Right lung (tissue), 5 donors: ENCODE data around the gene MED12L. TPM values are rescaled to one million over a fixed set of nuclear protein-coding genes. Genes with fewer than 3 reads are reported as not detected.

ENCODE experiments used
- DNase-seq, 2 donors: peaks; one replicate each; pipeline ENCODE4 v3.0.0-alpha.2; 2013
- polyA plus RNA-seq, 5 donors: library from polyadenylated mRNA; unstranded; fragments of 120-200 nt; gene quantifications; one replicate each; pipeline versions ENCODE4 v1.2.1 to v1.2.3, GENCODE V29; 2013; ENCODE audit warnings: inconsistent platforms in 1 of 5, low replicate concordance in 1 of 5; ENCODE audit not compliant: insufficient read length in 5 of 5, insufficient read depth in 1 of 5

MED12L gene
- polyA plus RNA-seq, 5 donors = 0.46 to 1.3 (median 0.73) TPM

DNA sequence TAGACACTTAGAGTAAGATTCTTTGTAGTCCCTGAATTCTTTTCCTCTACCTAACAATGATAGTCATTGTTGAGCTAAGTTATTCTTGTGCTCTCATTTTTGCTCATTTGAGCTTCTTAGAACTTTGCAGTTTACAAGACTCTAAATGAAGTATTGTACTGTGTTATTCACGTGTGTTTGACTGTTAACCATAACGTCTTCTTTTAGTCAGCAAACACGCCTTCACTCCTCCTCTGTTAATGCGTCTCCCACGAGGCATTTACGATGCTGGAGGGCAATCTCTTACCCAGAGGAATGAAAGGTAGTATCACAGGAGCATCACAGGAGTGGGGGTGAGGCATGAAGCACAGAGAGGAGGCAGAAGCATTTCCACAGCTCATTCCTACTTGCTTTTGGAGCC is 207.7 kb downstream of the MED12L start:
- no peak for DNase-seq

DNA sequence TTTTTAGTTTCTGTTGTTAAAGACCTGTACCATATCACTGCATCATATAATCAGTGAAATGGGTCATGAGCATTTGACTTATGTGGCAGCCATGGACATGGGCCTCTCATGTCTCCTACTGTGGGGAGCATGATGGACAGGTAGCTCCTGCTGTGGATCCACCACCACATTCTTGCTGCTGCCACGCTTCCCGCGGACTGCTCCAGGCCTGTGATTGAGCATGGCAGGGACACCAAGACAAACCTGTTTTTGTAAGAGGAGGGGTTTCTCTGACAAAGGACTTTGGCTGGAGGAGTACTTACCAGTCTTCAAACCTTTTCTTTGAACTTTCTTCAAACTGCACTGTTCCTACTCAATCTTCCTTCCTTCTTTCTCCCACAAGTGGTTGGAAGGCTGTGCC is 210.8 kb downstream of the MED12L start:
- DNase-seq = no peak

DNA sequence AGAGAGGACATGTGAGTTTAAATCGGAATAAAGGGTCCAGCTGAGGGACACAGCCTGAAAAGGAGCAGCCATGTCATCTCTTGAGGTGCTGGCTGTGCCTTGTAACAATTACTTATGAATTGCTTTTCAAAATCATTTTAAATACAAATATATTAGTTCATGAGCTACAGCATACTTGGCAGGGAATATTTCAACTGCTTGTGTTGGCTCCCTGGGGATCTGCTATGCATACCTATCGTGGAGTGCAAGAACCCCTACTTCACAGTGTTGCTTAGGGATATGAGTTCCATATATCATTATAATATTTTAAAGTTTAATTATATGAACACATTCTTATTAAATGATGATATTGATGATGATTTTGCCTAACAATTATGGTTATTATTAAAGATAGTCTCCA is 212.0 kb downstream of the MED12L start:
- no peak for DNase-seq

DNA sequence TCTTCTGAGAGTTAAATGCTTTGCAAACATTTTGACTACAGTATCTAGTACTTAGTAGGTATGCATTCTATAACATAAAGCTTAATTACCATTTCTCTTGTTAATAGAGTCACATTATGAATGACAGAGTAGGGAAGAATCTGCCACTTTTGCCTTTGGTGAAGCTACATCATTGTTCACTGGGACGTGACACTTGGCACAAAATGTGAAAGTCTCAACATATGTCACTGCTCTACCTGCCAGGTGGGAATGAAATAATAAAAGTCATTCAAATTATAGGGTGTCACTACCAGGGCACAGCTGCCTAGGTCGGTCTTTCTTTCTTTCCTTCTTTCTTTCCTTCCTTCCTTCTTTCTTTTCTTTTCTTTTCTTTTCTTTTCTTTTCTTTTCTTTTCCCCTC is 213.5 kb downstream of the MED12L start:
- no peak for DNase-seq

DNA sequence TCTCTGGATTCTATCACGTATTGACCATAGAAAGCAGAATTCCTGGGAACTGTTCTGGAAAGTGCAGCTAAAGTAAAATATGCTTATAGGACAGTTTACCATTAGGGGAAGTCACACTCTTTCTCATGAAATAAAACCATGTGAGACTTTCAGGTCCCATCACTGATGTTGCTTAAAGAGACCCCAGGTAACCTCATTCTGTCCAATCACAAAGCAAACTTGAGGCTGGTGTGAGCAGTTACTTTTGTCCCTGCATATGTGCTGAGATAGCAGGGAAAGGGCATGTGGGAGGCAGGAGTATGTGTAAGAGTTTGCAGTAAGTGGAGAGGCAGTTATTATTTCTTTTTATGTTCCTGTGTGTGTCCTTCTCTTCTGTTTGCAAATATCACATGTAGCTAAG is 215.1 kb downstream of the MED12L start:
- no peak for DNase-seq

DNA sequence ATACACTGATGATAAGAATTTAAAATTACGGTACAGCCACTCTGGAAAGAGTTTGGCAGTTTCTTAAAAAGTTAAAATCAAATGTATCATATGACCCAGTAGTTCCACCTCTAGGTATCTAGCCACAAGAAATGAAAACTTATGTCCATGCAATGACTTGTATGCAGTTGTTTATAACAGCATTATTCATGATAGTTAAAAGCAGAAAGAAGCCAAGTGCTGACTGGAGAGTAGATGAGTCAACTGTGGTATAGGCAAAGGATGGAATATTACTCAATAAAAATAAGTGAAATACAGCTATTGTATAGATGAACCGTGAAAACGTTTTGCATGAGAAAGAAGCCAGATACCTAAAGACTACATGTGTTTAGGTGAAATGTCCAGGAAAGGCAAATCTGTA is 216.3 kb downstream of the MED12L start:
- DNase-seq = no peak

DNA sequence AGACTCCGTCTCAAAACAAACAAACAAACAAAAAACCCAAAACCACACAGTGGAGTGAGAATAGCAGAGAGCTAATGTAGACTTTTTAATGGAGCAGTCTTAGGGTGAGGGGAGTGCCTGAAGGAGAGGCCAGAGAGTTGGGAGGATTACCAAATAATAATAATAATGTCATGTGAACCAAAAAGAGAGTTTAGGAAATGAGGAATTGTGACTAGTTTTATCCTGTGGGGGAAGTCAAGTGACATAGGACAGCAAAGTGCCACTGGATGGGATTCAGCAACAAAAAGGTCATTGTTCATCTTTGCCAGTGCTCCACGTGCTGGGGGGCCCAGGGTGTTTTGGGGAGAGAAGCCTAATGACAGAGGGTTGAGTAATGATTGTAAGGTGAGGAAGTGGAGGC is 218.3 kb downstream of the MED12L start:
- DNase-seq = no peak

DNA sequence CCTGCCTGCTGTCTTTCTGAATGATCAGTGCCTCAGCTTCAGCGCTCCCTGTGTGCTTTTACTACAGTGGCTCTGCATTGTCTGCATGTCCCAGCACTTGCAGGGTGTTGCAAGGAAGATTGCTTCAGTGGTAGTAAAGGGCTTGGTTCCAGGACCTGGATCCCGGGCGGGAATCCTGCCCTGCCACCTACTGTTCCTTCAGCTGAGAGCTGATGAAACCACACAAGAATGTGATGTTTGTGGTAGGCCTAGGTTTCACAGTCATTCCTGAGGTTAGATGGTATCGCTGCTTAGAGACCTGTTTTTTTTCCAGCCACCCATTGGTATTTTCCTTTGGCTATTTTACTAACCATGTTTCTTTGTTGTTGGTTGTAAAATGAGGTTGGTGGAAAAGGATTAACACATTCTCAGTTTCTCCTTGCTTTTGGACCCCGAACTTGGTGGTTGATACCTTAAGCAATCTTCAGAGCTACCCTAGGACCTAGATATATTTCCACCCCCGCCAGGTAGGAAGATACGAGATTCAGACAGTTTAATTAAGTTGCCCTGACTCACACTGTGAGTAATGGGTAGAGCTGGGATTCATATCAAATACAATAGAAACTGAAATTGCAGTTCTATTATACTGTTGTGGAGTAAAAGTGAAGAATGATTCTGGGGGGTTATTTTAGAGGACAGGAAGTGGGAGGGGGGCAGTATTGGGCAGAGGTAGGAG is 219.8 kb downstream of the MED12L start:
- peak in 1 of 2 donors; percentile 35 for DNase-seq

DNA sequence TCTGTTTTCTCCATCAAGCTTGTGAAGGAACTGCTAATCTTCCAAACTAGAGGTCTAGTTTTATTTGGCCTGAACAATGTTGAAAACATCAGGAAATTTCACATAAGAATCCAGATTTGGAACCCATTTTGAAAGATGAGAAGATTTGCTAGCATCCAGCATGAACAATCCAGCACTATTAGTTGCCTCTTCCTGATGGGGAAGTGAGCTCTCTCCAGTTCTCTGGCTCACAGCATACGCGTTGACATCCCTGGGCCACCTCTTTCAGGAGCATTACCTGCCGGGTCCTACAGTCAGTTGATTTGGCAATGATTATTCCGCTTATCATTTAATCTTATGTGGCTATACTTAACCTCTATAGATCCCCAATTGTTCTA is 220.3 kb downstream of the MED12L start:
- DNase-seq = no peak

DNA sequence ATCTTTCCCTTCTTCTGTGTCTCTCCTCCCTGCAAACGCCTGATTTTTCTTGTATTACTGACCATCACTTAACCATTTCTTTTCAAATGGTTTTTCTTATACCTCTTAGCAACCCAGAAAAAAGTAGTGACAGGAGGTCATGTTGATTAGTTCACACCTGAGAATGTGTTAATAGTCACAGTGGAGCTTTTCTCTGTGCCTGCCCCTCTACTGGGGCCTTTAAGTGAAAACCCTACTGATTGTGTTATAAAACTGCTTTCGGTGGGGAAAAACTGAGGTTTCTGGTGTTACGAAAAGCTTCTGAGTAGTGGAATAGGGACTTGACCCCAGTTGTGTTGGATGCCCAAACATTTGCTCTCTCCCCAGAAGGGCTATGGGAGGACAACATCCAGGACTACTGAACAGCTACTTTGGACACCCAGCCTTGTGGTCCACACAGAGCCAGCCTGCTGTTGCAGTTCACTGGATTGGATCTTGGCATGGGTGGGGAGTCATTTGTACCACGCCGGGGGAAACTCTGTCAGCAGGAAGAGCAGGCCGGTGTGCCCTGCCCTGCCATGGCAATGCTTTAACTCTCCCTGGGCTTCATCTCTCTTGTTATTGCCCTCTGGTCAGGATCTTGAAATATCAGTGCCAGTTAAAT is 220.8 kb downstream of the MED12L start:
- DNase-seq = no peak

DNA sequence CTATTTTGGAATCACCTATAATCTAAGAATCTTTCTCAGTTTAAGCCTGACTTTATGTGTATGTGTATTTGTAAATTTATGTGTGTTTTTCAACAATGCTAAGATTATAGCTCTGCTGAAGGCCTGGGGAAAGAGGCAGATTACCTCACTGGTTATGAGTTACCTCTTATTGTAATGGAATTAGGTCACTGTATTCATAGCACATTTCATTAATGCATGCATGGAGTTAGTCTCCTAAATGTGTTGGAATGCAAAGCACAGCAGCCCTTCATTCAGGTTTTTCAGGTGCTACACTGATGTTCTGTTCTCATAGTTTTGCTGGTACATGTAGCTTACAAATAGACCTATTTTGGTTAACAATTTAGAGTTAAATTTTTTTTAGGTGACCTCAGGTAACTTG is 221.7 kb downstream of the MED12L start:
- DNase-seq = no peak

DNA sequence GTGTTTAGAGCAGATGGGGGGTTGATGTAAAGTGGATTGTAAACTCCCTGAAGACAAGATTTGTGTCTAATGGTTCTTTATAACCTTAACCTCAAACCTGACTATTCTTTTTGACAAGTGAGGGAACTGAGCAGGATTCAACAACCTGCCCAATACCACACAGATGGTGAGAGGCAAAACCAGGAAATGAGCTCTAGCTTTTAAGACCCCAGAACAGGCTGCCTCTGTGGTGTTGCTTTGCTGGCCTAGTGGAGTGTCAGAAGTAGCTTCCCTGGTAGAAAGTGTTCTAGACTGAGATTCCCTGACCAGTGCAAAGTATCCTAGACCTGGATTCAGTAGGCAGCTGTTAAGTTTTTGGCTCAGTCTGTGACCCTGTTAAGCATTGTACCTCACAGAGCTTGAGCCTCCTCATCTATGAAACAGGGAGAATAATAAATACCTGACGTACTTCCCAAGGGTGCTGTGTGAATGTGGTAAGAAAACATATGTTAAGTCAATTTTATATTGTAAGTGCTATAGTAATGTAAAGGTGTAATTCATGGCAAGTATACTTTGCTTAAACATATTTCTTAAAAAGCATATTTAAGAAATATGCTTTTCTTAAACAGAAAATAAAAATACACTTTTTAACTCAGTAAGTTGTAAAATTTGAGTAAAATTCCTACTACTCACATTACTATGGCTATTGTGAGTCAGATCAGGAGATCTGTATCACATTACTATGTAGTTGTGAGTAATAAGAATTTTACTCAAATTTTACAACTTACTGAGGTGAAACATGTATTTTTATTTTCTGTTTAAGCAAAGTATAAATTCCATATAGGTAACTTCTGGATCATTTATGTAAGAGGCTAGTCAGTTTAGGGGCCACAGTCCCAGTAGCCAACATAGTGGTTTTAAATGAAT is 222.4 kb downstream of the MED12L start:
- no peak for DNase-seq

DNA sequence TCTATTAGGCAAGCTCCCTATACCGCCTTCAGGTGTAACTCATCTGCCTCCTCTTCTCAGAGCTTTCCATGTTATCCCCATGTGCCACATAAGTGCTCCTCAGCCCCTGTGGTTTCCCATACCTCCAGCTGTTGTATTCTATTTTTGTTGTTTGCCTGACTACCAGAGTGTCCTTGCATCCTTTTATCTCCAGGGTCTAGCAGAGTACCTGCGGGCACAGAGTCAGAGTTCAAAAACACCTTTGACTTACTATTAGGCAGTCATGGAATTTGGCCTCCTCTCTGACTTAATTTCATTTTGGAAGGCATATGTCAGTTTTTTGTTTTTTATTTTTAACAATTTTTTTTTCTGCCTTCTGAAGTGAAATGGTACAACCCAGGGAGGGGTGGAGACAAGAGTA is 224.1 kb downstream of the MED12L start:
- no peak for DNase-seq

DNA sequence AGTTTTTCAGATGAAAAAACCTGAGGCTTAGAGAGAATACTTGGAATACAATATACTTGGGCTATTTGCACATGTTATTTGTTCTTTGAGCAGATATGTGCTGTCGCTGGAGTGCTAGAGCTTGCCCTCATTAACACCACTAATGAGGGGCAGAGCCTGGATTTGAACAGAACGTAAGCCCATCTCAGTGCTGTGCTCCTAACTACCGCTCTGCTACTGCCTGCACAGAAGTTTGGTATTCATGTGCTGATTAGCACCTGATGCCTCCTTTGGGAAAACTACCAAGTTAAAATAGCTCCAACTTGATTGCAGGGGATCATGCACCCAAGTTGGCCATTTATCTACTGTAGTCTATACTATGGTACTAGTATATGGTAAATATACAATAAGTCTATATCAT is 227.5 kb downstream of the MED12L start:
- DNase-seq = no peak

DNA sequence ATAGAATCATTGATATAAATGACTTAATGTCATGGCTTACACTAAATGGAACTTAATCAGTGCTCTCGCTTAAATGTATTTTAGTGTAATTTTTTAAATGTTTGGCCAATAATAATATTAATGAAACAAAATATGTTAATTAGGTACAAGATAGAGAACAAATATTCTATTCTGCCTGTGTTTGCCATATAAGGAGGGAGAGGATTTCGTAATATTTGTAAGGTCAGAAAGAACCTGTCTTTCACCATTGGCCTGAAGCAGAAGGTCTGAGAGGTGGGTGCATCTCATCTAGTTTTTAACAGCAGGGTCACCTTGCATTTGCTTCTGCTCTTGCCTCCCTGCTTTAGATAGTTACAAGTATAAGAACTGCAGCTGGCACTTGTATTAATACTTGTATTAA is 228.7 kb downstream of the MED12L start:
- no peak for DNase-seq

DNA sequence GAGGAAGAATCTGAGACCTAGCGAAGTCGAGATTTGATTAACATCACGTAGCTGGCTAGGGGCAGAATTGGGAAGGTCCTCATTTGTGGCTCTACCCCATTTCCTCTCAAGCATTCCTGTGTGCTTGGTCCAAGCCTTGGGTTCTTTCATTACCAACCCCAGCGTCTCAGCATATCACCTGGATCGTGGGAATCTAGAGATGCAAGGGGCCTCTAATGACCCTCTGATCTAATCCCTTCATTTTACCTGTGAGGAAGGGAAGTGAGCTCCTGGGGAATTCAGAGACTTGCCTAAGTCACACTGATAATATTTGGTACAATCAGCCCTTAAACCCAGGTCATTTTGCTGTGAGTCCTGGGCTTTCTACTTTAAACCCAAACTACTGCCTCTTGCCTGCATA is 229.1 kb downstream of the MED12L start:
- DNase-seq = no peak

DNA sequence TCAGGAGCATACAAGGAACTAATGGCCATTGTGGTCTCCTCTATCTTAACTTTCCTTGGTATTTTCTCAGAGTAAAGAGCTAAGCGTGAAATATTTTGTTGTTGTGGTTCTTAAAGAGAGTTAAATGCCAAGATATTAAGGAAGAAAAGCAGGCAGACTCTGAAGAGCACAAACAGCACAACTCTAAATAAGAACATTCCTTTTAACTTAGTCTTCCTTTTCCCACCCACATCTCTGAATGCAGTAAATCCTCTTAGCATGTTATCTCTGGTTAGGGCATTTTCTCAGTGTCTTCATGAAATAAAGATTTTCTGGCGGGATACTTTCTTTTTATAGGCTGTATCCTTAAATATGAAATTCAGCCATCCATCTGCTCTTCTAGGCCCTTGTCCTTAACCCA is 229.7 kb downstream of the MED12L start:
- no peak for DNase-seq

DNA sequence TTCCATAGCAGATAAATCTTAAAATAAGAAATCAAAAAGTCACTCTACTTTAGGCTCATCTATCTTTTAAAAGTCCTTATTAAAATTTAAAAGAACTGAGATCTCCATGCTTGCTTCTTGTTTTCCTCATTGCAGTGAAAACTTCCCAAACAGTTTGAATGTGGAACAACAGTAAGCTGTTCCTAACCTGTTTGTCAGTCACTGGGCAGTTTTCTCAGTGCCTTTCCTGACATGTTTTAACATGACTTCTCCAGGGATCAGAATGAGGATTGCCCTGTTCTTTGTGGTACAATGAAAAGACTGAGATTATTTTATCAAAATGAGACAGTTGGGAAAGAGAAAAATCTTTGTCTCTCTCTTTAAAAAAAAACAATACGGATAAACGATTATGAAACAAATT is 230.4 kb downstream of the MED12L start:
- no peak for DNase-seq

DNA sequence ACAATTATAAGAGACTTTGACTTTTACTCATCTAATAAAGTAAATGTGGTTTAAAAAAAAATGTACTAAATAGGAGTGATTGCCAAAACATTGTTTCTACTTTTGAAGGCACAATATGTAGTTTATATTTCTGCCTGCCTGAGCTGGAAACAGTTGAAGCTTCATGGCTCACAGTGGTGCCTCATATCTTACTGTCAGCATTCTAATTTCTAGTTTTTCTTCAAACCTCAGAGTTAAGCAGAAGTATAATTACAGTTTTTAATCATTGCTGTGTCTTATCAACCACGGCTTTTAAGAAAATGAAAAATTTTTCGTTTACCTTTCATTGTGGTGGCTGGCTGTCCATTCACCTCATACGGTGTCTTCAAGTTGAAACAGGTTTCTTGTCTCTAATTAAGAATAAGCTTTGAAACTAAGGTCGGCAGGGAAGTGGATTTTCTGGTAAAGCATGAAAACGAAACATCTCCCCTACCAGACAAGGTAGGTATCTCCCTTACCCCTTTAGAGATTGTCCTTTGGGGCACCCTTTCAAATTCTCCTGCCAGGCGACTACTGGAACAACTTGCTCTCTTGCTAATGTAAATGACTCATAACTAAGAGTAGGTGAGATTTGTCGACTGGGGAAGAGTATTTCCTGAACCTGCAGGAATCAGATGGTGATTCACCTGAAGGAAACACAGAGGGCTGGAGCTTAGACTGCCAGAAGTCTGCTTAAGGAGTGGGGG is 231.0 kb downstream of the MED12L start, which contains the start of gene GPR87:
GPR87 (minus strand) TSS at position 554 of the 725 bp plus-strand sequence. CDS start 16,720 bp downstream, outside the sequence.
- DNase-seq = no peak

DNA sequence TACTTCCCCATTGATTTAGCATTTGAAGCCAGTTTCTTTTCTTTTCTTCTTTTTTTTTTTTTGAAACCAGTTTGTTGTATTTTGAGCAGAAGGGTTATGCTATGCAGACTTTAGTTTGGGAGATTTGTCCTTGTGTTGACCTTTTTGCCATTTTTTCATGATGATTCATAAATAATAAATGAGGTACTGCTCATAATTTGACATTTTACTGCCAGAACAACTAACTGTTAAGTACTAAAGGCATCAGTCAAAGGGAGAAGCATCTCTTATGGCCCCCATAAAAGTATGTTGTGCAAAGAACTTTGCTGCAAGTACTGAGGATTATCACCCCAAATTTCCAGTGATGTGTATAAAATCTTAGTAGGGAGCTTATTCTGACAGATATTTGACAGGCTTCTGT is 232.8 kb downstream of the MED12L start:
- DNase-seq = no peak

DNA sequence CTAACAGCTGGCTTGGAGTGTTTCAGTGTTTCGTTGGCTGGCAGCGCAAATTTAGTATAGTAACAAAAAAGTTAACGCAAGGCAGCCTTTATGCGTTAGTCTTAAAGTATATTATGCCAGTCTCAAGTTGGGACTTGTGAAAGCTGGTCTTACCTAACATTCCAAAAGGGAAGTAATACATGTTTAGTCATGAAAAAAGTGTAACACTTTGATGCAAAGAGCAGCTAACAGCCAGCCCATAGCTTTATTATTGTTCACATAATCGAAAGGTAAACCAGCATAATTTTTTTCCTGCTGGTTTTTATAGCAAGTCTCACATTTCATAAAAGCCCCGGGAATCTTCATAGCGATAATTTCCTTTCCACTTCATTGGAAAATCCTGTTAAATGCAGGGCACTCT is 233.5 kb downstream of the MED12L start:
- no peak for DNase-seq

DNA sequence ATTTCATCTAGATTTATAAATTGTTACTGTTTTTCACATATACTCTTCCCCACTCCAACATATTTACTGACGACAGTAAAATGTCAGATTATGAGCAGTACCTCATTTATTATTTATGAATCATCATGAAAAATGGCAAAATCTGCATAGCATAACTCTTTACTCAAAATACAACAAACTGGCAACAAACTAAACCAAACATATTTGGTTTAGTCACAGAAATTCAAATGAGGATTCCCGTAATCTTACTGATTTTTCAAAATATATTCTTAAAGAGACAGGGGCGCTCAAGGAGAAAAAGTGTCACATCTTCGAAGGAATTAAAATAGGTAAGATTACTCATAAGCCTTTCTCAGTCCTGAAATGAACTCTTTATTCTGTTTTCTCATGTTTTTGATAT is 234.2 kb downstream of the MED12L start:
- no peak for DNase-seq
